Heart left ventricle (tissue), 13 donors: ENCODE results near the gene ZFP57.

Experiments used
- POLR2A ChIP-seq, 2 donors: fragments of 450-650 bp; IDR thresholded peaks; one replicate each; pipeline ENCODE4 v1.6.1; 2017; ENCODE audit warnings: antibody characterized with exemption in 2 of 2, mild to moderate bottlenecking in 2 of 2, moderate library complexity in 2 of 2
- TF ChIP-seq, protein P1 (sequence below), 12 donors: fragments of 200-600 bp; sonication (generic) in 4 of 12; IDR thresholded peaks; one replicate each; pipeline versions ENCODE4 v1.5.0 to v1.8.0; 2018 to 2022; ENCODE audit warnings: antibody characterized with exemption in 12 of 12, mild to moderate bottlenecking in 5 of 12
- donor health status: ischemic (EF 13 %, LVEDD 7.1; RV severe dilation, severe dysfunction).
- donor health status: DM: no; HTN: yes; CAD: no.
- donor health status: DM: no; HTN: no; CAD: no.
- donor health status: ischemic (EF 25% LVEDD 6.9; RV normal size, moderate dysfunction).
- donor health status: ischemic (EF 25% LVEDD 5.7; RV mildly dilated, moderate dysfunction).
- donor health status: ischemic (EF 35%, LVEDD 5.7; RV mildly dilated, moderate dysfunction).
- donor health status: nonischemic (EF 11% LVEDD 7.7; RV severe dilation, severe dysfunction).
- donor health status: DM: yes; HTN: yes; CAD: no.
- donor health status: PGD.
- donor health status: ischemic (EF 29% LVEDD 5.4; RV normal size, mild dysfunction).
- donor health status: nonischemic (EF 23%, LVEDD 6.1; RV moderate dilation, normal function).

DNA sequence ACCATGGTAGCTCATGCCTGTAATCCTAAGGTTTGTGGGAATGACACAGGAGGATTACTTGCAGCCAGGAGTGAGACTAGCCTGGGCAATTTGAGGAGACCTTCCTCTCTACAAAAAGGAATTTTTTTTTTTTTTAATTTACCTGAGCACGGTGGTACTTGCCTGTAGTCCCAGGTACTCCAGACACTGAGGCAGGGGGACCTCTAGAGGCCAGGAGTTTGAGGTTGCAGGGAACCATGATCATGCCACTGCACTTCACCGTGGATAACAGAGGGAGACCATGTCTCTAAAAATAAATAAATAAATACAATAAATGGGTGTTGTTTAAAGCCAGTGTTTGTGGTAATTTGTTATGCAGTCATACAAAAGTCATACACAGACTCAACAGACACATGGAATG, 39.9 kb upstream of the ZFP57 start:
- TF ChIP-seq POLR2A (IDR thresholded peaks at IDR 0.05) = no peak
- TF ChIP-seq, protein P1, sequence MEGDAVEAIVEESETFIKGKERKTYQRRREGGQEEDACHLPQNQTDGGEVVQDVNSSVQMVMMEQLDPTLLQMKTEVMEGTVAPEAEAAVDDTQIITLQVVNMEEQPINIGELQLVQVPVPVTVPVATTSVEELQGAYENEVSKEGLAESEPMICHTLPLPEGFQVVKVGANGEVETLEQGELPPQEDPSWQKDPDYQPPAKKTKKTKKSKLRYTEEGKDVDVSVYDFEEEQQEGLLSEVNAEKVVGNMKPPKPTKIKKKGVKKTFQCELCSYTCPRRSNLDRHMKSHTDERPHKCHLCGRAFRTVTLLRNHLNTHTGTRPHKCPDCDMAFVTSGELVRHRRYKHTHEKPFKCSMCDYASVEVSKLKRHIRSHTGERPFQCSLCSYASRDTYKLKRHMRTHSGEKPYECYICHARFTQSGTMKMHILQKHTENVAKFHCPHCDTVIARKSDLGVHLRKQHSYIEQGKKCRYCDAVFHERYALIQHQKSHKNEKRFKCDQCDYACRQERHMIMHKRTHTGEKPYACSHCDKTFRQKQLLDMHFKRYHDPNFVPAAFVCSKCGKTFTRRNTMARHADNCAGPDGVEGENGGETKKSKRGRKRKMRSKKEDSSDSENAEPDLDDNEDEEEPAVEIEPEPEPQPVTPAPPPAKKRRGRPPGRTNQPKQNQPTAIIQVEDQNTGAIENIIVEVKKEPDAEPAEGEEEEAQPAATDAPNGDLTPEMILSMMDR (IDR thresholded peaks at IDR 0.05) = no peak
